HepG2 (cell line): Measurements from ENCODE around the gene SIK3. TPM values are rescaled to one million over a fixed set of nuclear protein-coding genes. Genes with fewer than 3 reads are reported as not detected.

ENCODE experiments used
- AHR ChIP-seq: IDR thresholded peaks from 2 replicates; pipeline ENCODE4 v1.6.1; 2018; ENCODE audit warnings: missing genetic modification reagents, missing compliant biosample characterization
- BATF2 ChIP-seq: sonication (generic); formaldehyde crosslinking; IDR thresholded peaks from 2 replicates; pipeline ENCODE4 v1.8.0; 2022; ENCODE audit warnings: mild to moderate bottlenecking, missing genetic modification reagents, moderate library complexity
- MAFK ChIP-seq, 2 experiments: IDR thresholded peaks in 1 of 2; conservative IDR thresholded peaks in 1 of 2; 2 replicates each; pipeline ENCODE4 v1.6.1; 2011; ENCODE audit warnings: improper control_type of control experiment in 2 of 2, low read length in 2 of 2
- MEIS1 ChIP-seq: sonication (generic); formaldehyde crosslinking; IDR thresholded peaks from 2 replicates; pipeline ENCODE4 v1.9.0; 2021; ENCODE audit warnings: mild to moderate bottlenecking, missing genetic modification reagents, moderate library complexity, borderline replicate concordance
- MXI1 ChIP-seq: IDR thresholded peaks from 3 replicates; pipeline ENCODE4 v1.6.1; 2012; ENCODE audit warnings: low read depth, low read length, inconsistent platforms, borderline replicate concordance
- NFE2 ChIP-seq: sonication (generic); formaldehyde crosslinking; IDR thresholded peaks from 2 replicates; pipeline ENCODE4 v1.4.0; 2020; ENCODE audit warnings: missing genetic modification reagents
- SAP130 ChIP-seq: IDR thresholded peaks from 2 replicates; pipeline ENCODE4 v1.6.1; 2016; ENCODE audit warnings: low read depth
- THAP11 ChIP-seq: IDR thresholded peaks from 2 replicates; pipeline ENCODE4 v1.6.1; 2016; ENCODE audit warnings: missing biosample characterization, missing genetic modification reagents
- TOE1 ChIP-seq: sonication (generic); formaldehyde crosslinking; IDR thresholded peaks from 2 replicates; pipeline ENCODE4 v1.4.0; 2020; ENCODE audit warnings: mild to moderate bottlenecking, missing genetic modification reagents
- ZBTB42 ChIP-seq: sonication (generic); formaldehyde crosslinking; IDR thresholded peaks from 2 replicates; pipeline ENCODE4 v1.5.0; 2020; ENCODE audit warnings: mild to moderate bottlenecking, missing genetic modification reagents
- ZIK1 ChIP-seq: sonication (generic); formaldehyde crosslinking; IDR thresholded peaks from 2 replicates; pipeline ENCODE4 v1.5.0; 2020; ENCODE audit warnings: mild to moderate bottlenecking, low read depth, missing genetic modification reagents, borderline replicate concordance
- ZNF251 ChIP-seq: sonication (generic); formaldehyde crosslinking; IDR thresholded peaks from 2 replicates; pipeline ENCODE4 v1.9.0; 2021; ENCODE audit warnings: mild to moderate bottlenecking, missing genetic modification reagents
- ZNF430 ChIP-seq: sonication (generic); formaldehyde crosslinking; IDR thresholded peaks from 2 replicates; pipeline ENCODE4 v1.9.0; 2021; ENCODE audit warnings: mild to moderate bottlenecking, missing genetic modification reagents
- ZNF660 ChIP-seq: sonication (generic); formaldehyde crosslinking; IDR thresholded peaks from 2 replicates; pipeline ENCODE4 v1.5.1; 2020; ENCODE audit warnings: mild to moderate bottlenecking, low read depth, missing genetic modification reagents, borderline replicate concordance
- polyA plus RNA-seq, 8 experiments: library from polyadenylated mRNA; depleted of rRNA in 3 of 8; stranded (reverse) in 7 of 8; unstranded in 1 of 8; fragments of >200 nt; fragmentation: Illumina TruSeq in 4 of 8; extraction: Trizol in 4 of 8; gene quantifications; 2 replicates each; pipeline versions ENCODE4 v1.2.1 to v1.2.3, GENCODE V29; 2011 to 2016; ENCODE audit warnings: low read depth in 4 of 8, missing spikeins in 1 of 8, mixed read lengths in 1 of 8; ENCODE audit not compliant: insufficient read depth in 1 of 8
- total RNA-seq, 5 experiments: library from RNA; depleted of rRNA; stranded (reverse); fragments of >200 nt; fragmentation: Illumina TruSeq; extraction: Trizol; gene quantifications; 2 replicates each; pipeline ENCODE4 v1.2.3, GENCODE V29; 2016; ENCODE audit warnings: low read depth in 1 of 5
- TF ChIP-seq, protein P1 (sequence below): sonication (generic); formaldehyde crosslinking; IDR thresholded peaks from 2 replicates; pipeline ENCODE4 v1.9.0; 2021; ENCODE audit warnings: missing genetic modification reagents, mild to moderate bottlenecking, borderline replicate concordance
- TF ChIP-seq, protein P2 (sequence below): sonication (generic); formaldehyde crosslinking; IDR thresholded peaks from 2 replicates; pipeline ENCODE4 v1.4.0; 2020; ENCODE audit warnings: missing genetic modification reagents

The SIK3 gene
- total and polyA plus RNA-seq, 2 of the 13 experiments (the other 11 are each of a cell fraction or from before 2014, with no cell fraction given), result 5.7 to 9.8 TPM

GRCh38 chr11:116828632-116829524, 269.4 kb downstream of the SIK3 start (continued):
- TF ChIP-seq ZNF430 (CRISPR knock-in tag) (peak; percentile 82), ZBTB42 (CRISPR knock-in tag) (no peak), MXI1 (no peak), SAP130 (CRISPR knock-in tag) (peak; percentile 86), ZNF251 (CRISPR knock-in tag) (no peak), ZIK1 (CRISPR knock-in tag) (peak; percentile 48; the same call in 1 of the 2 replicates), MAFK (conservative IDR thresholded peaks at IDR 0.05 in 1 of 2, IDR thresholded peaks at IDR 0.05 in 1 of 2; ENCODE audit: low read length in 2 of 2) (no peak), NFE2 (CRISPR knock-in tag) (no peak), MEIS1 (no peak; the same call in 1 of the 2 replicates), BATF2 (CRISPR knock-in tag) (no peak), TOE1 (CRISPR knock-in tag) (no peak), THAP11 (CRISPR knock-in tag) (no peak; the same call in 1 of the 2 replicates), AHR (no peak), ZNF660 (no peak)
- TF ChIP-seq, protein P1, sequence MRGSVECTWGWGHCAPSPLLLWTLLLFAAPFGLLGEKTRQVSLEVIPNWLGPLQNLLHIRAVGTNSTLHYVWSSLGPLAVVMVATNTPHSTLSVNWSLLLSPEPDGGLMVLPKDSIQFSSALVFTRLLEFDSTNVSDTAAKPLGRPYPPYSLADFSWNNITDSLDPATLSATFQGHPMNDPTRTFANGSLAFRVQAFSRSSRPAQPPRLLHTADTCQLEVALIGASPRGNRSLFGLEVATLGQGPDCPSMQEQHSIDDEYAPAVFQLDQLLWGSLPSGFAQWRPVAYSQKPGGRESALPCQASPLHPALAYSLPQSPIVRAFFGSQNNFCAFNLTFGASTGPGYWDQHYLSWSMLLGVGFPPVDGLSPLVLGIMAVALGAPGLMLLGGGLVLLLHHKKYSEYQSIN, result no peak
- TF ChIP-seq, protein P2, sequence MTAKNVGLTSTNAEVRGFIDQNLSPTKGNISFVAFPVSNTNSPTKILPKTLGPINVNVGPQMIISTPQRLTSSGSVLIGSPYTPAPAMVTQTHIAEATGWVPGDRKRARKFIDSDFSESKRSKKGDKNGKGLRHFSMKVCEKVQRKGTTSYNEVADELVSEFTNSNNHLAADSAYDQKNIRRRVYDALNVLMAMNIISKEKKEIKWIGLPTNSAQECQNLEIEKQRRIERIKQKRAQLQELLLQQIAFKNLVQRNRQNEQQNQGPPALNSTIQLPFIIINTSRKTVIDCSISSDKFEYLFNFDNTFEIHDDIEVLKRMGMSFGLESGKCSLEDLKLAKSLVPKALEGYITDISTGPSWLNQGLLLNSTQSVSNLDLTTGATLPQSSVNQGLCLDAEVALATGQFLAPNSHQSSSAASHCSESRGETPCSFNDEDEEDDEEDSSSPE (CRISPR knock-in tag), result no peak
